KOPT-K1 (cell line): ENCODE measurements around the gene GNL2.

Experiments
- H3K27ac ChIP-seq: fragments of 200-600 bp; sonication (generic); 2 replicates; pipeline ENCODE4 v1.5.1; 2016; ENCODE audit warnings: antibody characterized with exemption, mild to moderate bottlenecking, low read depth, low read length; ENCODE audit not compliant: poor library complexity, severe bottlenecking
- H3K36me3 ChIP-seq: fragments of 200-600 bp; sonication (generic); 2 replicates; pipeline ENCODE4 v1.5.1; 2017; ENCODE audit warnings: antibody characterized with exemption, mild to moderate bottlenecking, low read length, moderate library complexity; ENCODE audit not compliant: insufficient read depth
- H3K9me3 ChIP-seq: fragments of 200-600 bp; sonication (generic); 2 replicates; pipeline ENCODE4 v1.5.1; 2017; ENCODE audit warnings: antibody characterized with exemption, low read length, mild to moderate bottlenecking; ENCODE audit not compliant: insufficient read depth, poor library complexity, severe bottlenecking

GNL2 gene

DNA sequence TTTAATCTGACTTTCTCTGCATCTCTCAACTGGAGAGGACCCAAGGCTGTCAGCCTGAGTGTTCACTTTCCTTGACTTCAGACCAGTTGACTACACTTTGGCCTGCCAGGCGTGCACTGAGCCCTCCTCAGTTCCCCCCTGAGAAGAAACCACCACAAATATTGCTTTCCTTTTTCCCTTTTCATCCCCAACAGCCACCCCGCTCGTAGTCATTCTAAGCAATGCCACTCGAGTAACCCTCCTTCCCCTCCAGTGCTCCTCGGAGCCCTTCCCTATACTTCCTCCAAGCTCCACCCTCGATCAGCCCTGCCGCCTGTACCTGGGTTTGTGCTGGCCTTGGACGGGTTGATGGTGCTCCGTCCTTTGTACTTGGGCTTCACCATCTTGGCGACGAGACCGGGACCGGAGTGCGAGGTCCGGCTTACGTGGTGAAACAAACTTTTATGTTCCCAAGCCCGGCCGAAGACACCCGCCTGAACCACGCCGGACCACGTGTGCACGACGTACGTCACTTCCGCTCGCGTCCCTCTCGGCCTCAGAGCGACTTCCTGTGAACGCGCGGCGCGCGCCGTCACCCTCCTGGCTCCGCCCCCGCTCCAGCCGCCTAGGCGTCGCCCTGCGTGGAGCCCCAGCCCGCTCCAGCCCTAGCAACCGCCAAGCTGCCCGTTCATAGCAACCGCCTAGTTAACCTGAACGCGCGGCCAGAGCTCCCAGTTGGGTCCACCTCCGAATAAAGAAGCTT lies at the start of gene GNL2:
Gene GNL2, minus strand, starts transcription at position 498 of the 742 bp plus-strand sequence. Its CDS starts 115 bp downstream, at position 383.
- Histone ChIP-seq H3K36me3 (peaks cover 30% of the 10 kb centered on the region), H3K9me3 (no peaks in the 10 kb centered on the region), H3K27ac (peak within 1 kb of the TSS; percentile 71)

DNA sequence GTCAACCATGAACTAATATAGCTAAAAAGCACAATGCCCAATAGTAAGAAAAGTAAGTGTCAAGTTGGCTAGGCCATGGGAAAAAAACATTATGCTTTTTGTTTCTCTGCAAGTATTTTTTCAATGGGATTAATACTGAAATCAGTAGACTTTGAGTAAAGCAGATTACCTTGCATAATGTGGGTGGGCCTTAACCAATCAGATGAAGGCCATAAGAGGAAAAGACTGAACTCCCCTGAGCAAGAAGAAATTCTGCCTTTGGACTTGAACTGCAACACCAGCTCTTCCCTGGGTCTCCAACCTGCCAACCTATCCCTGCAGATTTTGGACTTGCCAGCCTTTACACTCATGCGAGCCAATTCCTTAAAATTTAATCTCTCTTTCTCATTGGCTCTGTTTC lies 45.3 kb upstream of the GNL2 start:
- Histone ChIP-seq H3K27ac (no peak overlapping the region), H3K9me3 (no peaks in the 10 kb centered on the region), H3K36me3 (no peaks in the 10 kb centered on the region)

DNA sequence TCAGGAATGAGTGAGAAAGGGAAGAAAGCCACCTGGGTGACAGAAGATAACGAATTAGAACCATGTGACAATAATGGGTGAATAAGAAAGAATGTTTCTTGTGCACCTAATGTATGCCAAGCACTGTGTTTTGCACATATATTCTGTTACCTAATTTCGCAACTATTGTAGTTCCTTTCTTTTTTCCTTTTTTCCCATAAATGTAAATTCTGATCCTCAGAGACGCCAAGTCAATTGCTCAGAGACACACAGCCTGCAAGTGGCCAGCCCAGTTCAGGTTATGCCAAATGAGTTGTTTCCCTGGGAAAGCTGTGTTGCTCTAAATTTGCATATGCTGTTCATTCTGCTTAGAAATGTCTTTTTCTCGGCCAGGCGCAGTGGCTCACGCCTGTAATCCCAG lies 40.7 kb upstream of the GNL2 start:
- H3K27ac ChIP-seq, result no peak overlapping the region
- no peaks in the 10 kb centered on the region for H3K36me3 ChIP-seq

DNA sequence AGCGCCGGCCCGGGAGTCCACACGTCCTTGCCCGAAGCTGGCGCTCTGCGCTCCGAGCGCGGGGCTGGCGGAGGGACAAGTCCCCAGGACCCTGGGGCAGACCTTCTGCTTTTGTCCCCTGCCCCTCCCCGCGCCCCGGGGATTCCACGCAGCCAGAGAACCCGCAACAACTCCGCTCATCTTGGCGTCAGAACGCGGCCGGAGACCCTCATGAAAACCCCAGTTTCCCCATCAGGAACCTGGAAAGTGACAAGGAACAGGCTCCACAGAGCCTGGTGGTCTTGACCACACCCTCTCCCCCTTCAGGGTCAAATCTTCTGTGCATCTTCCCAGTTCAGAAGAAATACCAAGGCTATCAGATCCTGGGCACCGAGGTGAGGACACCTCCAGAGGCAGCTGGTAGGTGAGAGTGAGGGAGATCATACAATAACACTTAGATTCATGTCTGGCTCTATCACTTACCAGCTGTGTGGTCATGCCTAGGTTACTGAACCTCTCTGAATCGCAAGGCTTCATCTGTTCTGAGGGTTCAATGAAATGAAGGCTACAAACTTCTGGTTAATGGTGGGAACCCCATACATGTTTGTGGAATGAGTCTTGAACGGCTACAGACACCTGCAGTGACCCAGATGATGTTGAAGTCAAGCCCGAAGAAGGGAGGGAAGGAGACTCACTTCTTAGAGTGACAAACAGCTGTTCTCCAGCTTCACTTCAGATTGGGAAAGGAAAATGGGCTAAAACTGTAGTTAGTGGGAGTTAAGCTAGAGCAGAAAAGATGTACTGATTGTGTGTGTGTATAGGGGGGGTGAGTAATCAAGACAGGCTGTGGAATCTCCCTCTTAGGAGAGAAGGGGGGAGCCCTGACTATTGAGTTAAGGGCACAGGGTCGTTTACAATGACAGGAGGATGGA lies 39.5 kb upstream of the GNL2 start:
- Histone ChIP-seq H3K36me3 (no peaks in the 10 kb centered on the region), H3K27ac (no peak overlapping the region), H3K9me3 (no peaks in the 10 kb centered on the region)

More for the DNA sequence above, 40.7 kb upstream of the GNL2 start:
- no peaks in the 10 kb centered on the region for H3K9me3 ChIP-seq

DNA sequence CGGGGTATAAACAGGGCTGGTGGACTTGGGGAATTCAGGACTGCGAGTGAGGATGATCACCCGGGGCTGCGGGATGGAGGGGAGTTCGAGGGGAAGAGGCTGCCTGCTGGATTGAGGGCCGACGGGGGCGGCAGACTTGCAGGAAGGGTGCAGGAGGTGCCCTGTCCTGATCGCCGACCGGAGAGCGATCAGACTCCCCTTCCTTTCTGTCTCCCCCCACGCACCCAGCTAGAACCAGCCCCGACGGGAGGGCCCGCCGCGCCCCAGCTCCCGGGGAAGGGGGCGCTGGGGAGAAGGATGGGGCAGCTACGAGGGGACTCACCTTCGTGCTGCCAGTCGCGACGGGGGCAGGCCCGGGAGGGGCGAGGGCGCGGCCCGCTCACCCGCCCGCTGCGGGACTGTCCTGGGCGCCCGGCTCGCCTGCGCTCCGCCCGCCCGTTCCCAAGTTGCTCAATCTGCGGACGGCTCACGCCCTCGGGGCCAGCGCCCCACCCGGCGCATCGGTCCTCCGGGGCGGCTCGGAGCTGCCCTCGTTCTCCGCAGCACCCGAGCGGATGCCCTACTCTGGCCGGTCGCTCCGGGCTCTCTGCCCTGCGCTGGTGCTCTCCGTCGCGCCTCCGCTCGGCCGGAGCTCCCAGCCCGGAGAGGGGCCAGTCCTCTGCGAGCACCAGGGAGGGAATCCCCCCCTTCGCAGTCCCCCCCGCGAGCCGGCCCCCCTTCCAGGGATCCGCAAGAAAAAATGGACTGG lies 38.7 kb upstream of the GNL2 start, which contains the start of gene RSPO1:
Gene RSPO1, minus strand, starts transcription at position 649 of the 748 bp plus-strand sequence. CDS start 5,231 bp downstream, outside the sequence.
- no peaks in the 10 kb centered on the region for H3K36me3 ChIP-seq
- H3K27ac ChIP-seq, result no peak within 1 kb of the TSS
- no peaks in the 10 kb centered on the region for H3K9me3 ChIP-seq

DNA sequence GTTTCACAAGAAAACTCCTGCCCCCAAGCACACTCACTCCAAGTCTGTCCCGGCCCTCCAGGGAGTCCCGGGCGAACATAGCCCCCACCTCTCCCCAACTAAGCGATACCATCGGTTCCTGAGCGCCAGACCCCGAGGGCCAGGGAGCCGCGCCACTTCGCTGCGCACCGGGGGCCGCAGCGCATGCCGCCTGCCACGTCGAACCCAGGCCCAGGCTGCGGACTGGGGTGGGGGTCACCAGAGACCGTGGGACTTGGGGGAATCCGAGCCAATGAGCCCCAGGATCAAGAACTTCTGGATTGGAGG lies 38.2 kb upstream of the GNL2 start:
- Histone ChIP-seq H3K9me3 (no peaks in the 10 kb centered on the region), H3K27ac (no peak overlapping the region)

DNA sequence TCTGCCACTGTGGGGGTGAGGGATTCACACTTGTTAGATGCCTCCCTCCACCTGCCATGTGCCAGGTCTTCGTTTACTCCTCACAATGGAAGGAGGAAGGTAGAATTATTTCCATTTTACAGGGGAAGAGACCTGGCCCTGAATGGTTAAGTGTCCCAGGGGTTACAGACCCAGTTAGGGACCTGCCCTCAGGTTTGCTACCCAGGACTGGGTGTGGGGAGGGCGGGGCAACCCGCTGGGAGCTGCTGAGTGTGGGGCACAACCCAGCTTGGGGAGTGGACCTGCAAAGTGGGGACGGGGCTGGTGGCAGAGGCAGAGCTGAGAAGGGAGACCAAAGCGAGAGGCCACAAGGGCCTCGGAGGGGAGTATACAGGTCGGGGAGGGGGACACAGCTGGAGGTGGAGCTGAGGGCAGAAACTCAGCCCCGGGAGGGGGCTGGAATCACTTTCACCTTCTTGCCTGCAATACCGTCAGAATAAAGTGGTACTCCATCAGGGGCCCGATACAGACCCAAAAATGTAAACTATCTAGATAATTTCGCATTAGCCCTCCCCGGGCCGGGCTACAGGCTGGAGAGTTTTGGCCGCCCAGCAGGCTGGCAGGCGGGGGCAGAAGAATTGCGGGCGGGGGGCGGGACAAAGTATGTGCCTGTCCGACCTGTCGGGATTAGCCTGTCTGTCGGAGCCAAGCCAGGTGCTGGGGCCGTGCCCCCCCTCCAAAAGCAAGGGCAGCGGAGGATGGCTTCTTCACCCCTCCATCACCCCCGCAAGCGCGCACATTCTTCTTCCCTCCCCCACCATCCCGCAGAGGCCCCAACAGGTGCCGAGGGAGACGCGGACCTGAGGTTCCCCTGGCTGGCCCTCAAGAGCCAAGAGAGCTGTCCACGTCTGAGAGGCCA lies 37.6 kb upstream of the GNL2 start:
- H3K9me3 ChIP-seq, result no peaks in the 10 kb centered on the region
- no peaks in the 10 kb centered on the region for H3K36me3 ChIP-seq
- no peak overlapping the region for H3K27ac ChIP-seq

More for the DNA sequence above, 38.2 kb upstream of the GNL2 start:
- H3K36me3 ChIP-seq, result no peaks in the 10 kb centered on the region

DNA sequence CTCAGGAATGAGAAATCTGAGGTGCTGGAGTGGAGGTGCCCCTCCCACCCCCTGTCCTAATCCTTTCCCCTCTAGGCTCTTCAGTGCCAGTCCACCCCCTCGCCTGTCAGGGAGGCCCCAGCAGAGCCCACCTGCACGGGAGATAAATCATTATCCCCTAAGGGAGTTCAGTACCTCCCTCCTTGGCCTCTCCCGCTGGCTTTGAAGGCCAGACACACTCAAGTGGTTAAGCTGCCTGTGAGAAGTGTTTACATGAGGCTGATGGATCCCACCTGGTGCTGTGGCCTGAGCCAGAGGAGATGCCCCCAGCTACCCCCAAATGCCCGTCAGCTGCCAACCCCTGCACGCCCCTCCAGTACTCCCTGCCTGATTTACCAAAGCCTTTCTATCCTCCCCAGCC lies 35.3 kb upstream of the GNL2 start:
- Histone ChIP-seq H3K27ac (no peak overlapping the region), H3K9me3 (no peaks in the 10 kb centered on the region), H3K36me3 (no peaks in the 10 kb centered on the region)

DNA sequence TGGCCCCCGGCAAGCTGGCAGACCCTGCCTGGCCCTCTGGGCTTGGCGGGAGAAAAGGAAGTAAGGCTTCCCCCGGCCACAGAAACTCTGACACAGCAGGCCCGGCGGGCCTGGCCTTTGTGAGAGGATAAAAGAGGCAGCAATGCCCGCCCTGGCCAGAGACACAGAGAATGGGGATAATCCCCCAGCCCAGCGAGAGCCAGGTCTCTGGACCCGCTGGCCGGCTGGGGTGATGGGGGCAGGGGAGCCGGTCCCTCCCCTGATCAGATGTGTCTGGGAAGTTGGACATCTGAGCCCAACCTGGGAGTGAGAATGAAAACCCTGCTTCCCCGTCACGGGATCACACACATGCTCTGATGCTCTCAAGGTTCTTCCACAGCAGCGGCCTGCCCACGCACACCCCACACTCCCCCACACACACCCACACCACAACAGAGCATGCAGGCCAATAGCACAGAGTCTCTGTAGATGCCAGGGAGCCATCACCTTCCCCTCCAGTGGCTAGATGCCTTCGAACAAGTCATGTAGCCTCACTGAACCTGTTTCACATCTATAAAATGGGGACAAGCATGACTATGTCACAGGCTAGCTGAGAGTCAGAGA lies 34.8 kb upstream of the GNL2 start:
- Histone ChIP-seq H3K27ac (no peak overlapping the region), H3K36me3 (no peaks in the 10 kb centered on the region), H3K9me3 (no peaks in the 10 kb centered on the region)

DNA sequence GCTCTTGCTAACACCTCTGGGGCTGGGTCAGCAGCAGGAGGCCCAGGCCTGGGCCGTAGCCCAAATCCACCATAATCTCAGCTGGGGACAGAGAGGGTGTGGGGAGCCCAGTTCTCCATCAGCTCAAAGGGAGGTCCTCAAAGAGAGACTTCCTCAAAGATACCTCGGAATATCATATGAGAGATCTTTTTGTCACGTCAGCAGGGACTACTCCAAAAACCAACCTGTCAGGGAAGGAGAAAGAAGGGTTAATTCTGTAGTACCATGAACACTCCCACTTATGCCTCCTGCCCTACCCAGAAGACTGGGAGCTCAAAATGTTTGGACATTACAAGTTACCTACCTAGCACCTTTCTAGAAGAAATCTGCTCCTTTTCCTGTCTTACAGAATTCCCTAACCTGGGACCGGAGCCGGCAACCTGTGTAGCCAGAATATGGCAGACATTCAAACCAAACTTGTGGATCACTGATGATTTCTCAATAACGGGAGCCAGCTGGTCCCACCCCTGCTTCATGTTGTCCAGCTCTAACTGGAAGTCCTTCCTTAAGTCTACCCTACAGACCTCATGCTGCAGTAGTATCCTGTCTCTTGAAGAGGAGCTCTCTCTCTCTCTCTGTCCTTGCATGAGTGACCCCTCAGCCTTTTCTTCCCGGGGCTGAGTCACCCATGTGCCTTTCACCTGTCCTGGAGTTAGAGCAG lies 34.1 kb upstream of the GNL2 start:
- H3K36me3 ChIP-seq, result no peaks in the 10 kb centered on the region
- H3K9me3 ChIP-seq, result no peaks in the 10 kb centered on the region
- no peak overlapping the region for H3K27ac ChIP-seq

DNA sequence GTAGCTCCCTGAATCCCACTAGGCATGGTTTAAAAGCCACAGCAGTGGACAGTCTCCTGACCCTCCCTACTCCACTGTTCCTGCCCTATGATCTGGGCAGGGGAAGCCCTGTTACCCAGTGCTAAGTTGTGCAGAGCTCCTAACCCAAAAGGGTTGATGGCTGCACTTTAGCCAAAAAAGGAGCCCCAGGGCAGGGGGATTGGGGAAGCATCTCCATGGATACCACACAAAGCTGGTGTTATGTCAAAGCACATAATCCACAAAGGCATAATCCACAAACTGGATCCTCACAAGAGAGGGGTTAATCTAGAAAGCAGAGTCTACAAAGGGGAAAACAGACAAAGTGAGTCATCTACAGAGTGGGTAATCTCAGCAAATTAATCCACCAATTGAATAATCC lies 33.3 kb upstream of the GNL2 start:
- no peaks in the 10 kb centered on the region for H3K9me3 ChIP-seq
- H3K36me3 ChIP-seq, result no peaks in the 10 kb centered on the region
- H3K27ac ChIP-seq, result no peak overlapping the region

DNA sequence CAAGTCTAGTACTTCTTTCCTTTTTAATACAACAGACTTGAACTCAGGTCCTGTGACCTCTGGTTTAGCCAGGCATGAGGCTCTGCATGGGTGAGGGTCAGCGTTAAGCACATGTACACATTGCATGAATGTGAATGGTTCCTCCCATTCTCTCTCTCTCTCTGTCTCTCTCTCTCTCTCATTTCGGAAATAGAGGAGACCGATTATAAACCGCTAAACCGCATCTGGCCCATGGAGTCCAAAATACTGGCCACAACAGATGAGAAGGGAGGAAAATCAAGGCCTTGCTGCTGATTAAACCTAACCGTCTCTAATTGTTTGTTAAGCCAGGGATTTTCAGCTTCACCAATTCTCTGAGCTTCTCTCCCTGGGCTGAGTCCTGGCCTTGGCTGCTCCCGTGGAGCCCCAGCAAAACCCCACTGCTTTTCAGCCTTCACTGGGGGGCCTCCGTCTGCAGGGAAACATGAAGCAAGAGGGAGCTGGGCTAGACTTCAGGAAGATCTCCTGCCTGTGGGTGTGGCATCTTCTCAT lies 32.4 kb upstream of the GNL2 start:
- no peak overlapping the region for H3K27ac ChIP-seq
- no peaks in the 10 kb centered on the region for H3K9me3 ChIP-seq

DNA sequence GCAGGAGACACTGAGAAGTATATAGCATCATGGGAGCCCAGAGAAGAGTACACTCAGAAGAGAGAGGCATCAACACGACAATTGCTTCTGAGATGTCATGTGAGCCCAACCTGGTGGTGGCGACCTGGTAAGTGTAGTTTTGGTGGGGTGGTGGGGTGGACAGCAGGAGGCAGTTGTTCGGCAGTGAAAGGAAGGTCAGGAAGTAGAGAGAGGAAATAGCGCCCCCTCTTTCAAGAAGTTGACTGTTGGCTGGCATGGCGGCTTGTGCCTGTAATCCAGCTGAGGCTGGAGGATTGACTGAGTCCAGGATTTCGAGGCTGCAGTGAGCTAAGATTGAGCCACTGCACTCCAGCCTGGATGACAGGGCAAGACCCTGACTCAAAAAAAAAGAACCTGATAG lies 26.4 kb upstream of the GNL2 start:
- Histone ChIP-seq H3K27ac (no peak overlapping the region), H3K9me3 (no peaks in the 10 kb centered on the region), H3K36me3 (no peaks in the 10 kb centered on the region)

More for the DNA sequence above, 32.4 kb upstream of the GNL2 start:
- H3K36me3 ChIP-seq, result no peaks in the 10 kb centered on the region
